Neural cell (in vitro differentiated cells): ENCODE data around the gene TNIP2. TPM values are rescaled to one million over a fixed set of nuclear protein-coding genes. Genes with fewer than 3 reads are reported as not detected.
"Not testable (repeated sequence)": the region's sequence is repeated elsewhere in the genome, so short reads cannot be mapped to it uniquely, and the experiment has no call there.

ENCODE experiments used
- H2AFZ ChIP-seq: fragments of 200-600, 300-800 bp; sonication (generic), shearing (Covaris generic); 2 replicates; pipeline ENCODE4 v1.6.0; 2014; ENCODE audit warnings: low read depth, mild to moderate bottlenecking, antibody characterized with exemption, low read length, moderate library complexity
- H3F3A ChIP-seq: fragments of 200-600 bp; shearing (Covaris generic); 2 replicates; pipeline ENCODE4 v1.6.1; 2016; ENCODE audit warnings: mild to moderate bottlenecking, moderate library complexity, mixed read lengths, antibody characterized with exemption, low read length; ENCODE audit not compliant: insufficient read depth, poor library complexity, severe bottlenecking
- H3K27ac ChIP-seq: fragments of 200-600, 300-800 bp; sonication (generic), shearing (Covaris generic); 2 replicates; pipeline ENCODE4 v1.5.1; 2014; ENCODE audit warnings: mild to moderate bottlenecking, low read length, moderate library complexity
- H3K27me3 ChIP-seq: fragments of 300-800, 200-600 bp; sonication (generic), shearing (Covaris generic); 2 replicates; pipeline ENCODE4 v1.6.0; 2014; ENCODE audit warnings: mild to moderate bottlenecking, low read depth, low read length, moderate library complexity; ENCODE audit not compliant: insufficient read depth
- H3K36me3 ChIP-seq: fragments of 300-800, 200-600 bp; sonication (generic), shearing (Covaris generic); 2 replicates; pipeline ENCODE4 v1.5.1; 2014; ENCODE audit warnings: mild to moderate bottlenecking, antibody characterized with exemption, low read length, moderate library complexity; ENCODE audit not compliant: insufficient read depth
- H3K4me2 ChIP-seq: fragments of 300-800, 200-600 bp; sonication (generic), shearing (Covaris generic); 2 replicates; pipeline ENCODE4 v1.6.0; 2014; ENCODE audit warnings: mild to moderate bottlenecking, low read length
- H3K4me3 ChIP-seq: fragments of 300-800, 200-600 bp; sonication (generic), shearing (Covaris generic); 2 replicates; pipeline ENCODE4 v1.5.1; 2014; ENCODE audit warnings: mild to moderate bottlenecking, low read length, moderate library complexity
- H3K79me2 ChIP-seq: fragments of 200-600 bp; shearing (Covaris generic); replicated peaks from 2 replicates; pipeline ENCODE4 v1.6.0; 2014; ENCODE audit warnings: mild to moderate bottlenecking, low read length, moderate library complexity; ENCODE audit not compliant: insufficient read depth
- H3K9ac ChIP-seq: fragments of 300-800, 200-600 bp; sonication (generic), shearing (Covaris generic); 2 replicates; pipeline ENCODE4 v1.6.1; 2016; ENCODE audit warnings: mild to moderate bottlenecking, low read length, mixed read lengths
- H3K9me2 ChIP-seq: fragments of 200-600 bp; shearing (Covaris generic); 2 replicates; pipeline ENCODE4 v1.6.1; 2016; ENCODE audit warnings: mild to moderate bottlenecking, low read length, mixed read lengths; ENCODE audit not compliant: insufficient read depth
- H3K9me3 ChIP-seq: fragments of 200-600, 300-800 bp; sonication (generic), shearing (Covaris generic); 2 replicates; pipeline ENCODE4 v1.6.1; 2016; ENCODE audit warnings: mild to moderate bottlenecking, mixed run types, low read length, moderate library complexity, mixed read lengths
- H4K20me1 ChIP-seq: fragments of 200-600 bp; shearing (Covaris generic); 2 replicates; pipeline ENCODE4 v1.6.1; 2016; ENCODE audit warnings: mild to moderate bottlenecking, mixed run types; ENCODE audit not compliant: insufficient read depth
- CTCF ChIP-seq: fragments of 450-650 bp; IDR thresholded peaks from 2 replicates; pipeline ENCODE4 v1.5.1; 2014; ENCODE audit warnings: antibody characterized with exemption, mild to moderate bottlenecking, moderate library complexity; ENCODE audit not compliant: poor library complexity, severe bottlenecking
- EP300 ChIP-seq: fragments of 450-650 bp; conservative IDR thresholded peaks from 2 replicates; pipeline ENCODE4 v1.6.1; 2014; ENCODE audit warnings: antibody characterized with exemption, mild to moderate bottlenecking, moderate library complexity; ENCODE audit not compliant: poor library complexity, severe bottlenecking
- EZH2 ChIP-seq: fragments of 200-600, 300-800 bp; shearing (Covaris generic), sonication (generic); IDR thresholded peaks from 2 replicates; pipeline ENCODE4 v1.6.1; 2014; ENCODE audit warnings: antibody characterized with exemption, low read length, borderline replicate concordance, mild to moderate bottlenecking; ENCODE audit not compliant: insufficient read depth, poor library complexity, severe bottlenecking
- MXI1 ChIP-seq: fragments of 450-650 bp; conservative IDR thresholded peaks from 2 replicates; pipeline ENCODE4 v1.6.1; 2014; ENCODE audit warnings: antibody characterized with exemption, mild to moderate bottlenecking; ENCODE audit not compliant: poor library complexity, severe bottlenecking
- POLR2AphosphoS5 ChIP-seq: IDR thresholded peaks from 2 replicates; pipeline ENCODE4 v1.6.1; 2012
- RAD21 ChIP-seq: fragments of 450-650 bp; conservative IDR thresholded peaks from 2 replicates; pipeline ENCODE4 v1.6.1; 2014; ENCODE audit warnings: antibody characterized with exemption, mild to moderate bottlenecking, moderate library complexity
- REST ChIP-seq: IDR thresholded peaks from 2 replicates; pipeline ENCODE4 v1.6.1; 2012; ENCODE audit warnings: borderline replicate concordance
- SMC3 ChIP-seq: fragments of 450-650 bp; conservative IDR thresholded peaks from 2 replicates; pipeline ENCODE4 v1.6.1; 2014; ENCODE audit warnings: antibody characterized with exemption, mild to moderate bottlenecking, moderate library complexity; ENCODE audit not compliant: poor library complexity
- TAF1 ChIP-seq: IDR thresholded peaks from 2 replicates; pipeline ENCODE4 v1.6.1; 2012; ENCODE audit warnings: low read depth
- polyA plus RNA-seq: library from polyadenylated mRNA; depleted of rRNA; stranded (reverse); fragments of >200 nt; gene quantifications from 2 replicates; pipeline ENCODE4 v1.2.3, GENCODE V29; 2014

TNIP2 gene
- polyA plus RNA-seq, 1 donor from 2014 or later, result 13.0 TPM

- TF ChIP-seq MXI1, result no peak
- no peak for TF ChIP-seq CTCF
- TF ChIP-seq REST, result no peak
- no peak for TF ChIP-seq POLR2AphosphoS5
- TF ChIP-seq EZH2, result no peak
- no peak for TF ChIP-seq SMC3
- TF ChIP-seq TAF1, result no peak
- TF ChIP-seq EP300, result no peak
- TF ChIP-seq RAD21, result no peak
- H2AFZ ChIP-seq, result no peak overlapping the region
- H3K9me3 ChIP-seq, result no peaks in the 10 kb centered on the region
- no peak overlapping the region for H3K4me3 ChIP-seq
- no peaks in the 10 kb centered on the region for H3K9me2 ChIP-seq
- H3K9ac ChIP-seq, result no peak overlapping the region
- H3K27me3 ChIP-seq, result no peaks in the 10 kb centered on the region
- H3K36me3 ChIP-seq, result no peaks in the 10 kb centered on the region
- H4K20me1 ChIP-seq, result no peaks in the 10 kb centered on the region
- H3K4me2 ChIP-seq, result no peak overlapping the region
- no peaks in the 10 kb centered on the region for H3F3A ChIP-seq
- no peaks in the 10 kb centered on the region for H3K79me2 ChIP-seq
- no peak overlapping the region for H3K27ac ChIP-seq
Measured at GRCh38 chr4:2783790-2784189, 27.7 kb upstream of the TNIP2 start.

GRCh38 chr4:2781911-2782310 lies 25.8 kb upstream of the TNIP2 start:
- Histone ChIP-seq H3K27ac (no peak overlapping the region), H3K9me2 (no peaks in the 10 kb centered on the region), H3K4me2 (no peak overlapping the region), H3F3A (no peaks in the 10 kb centered on the region), H3K79me2 (no peaks in the 10 kb centered on the region), H3K9me3 (no peaks in the 10 kb centered on the region), H2AFZ (no peak overlapping the region), H3K36me3 (no peaks in the 10 kb centered on the region), H3K9ac (no peak overlapping the region), H3K4me3 (no peak overlapping the region), H3K27me3 (no peaks in the 10 kb centered on the region), H4K20me1 (no peaks in the 10 kb centered on the region)
- no peak for TF ChIP-seq POLR2AphosphoS5
- TF ChIP-seq EP300, result no peak
- TF ChIP-seq CTCF, result no peak
- TF ChIP-seq TAF1, result no peak
- TF ChIP-seq RAD21, result no peak
- no peak for TF ChIP-seq REST
- TF ChIP-seq MXI1, result no peak
- TF ChIP-seq EZH2, result no peak
- TF ChIP-seq SMC3, result no peak

- not testable (repeated sequence) for H3K9me3 ChIP-seq, H3K9me2 ChIP-seq, H4K20me1 ChIP-seq, H3K4me3 ChIP-seq, H3K27ac ChIP-seq, H3F3A ChIP-seq, H2AFZ ChIP-seq, H3K27me3 ChIP-seq, H3K4me2 ChIP-seq, H3K9ac ChIP-seq, H3K36me3 ChIP-seq, H3K79me2 ChIP-seq
Measured at GRCh38 chr4:2780643-2781042, 24.5 kb upstream of the TNIP2 start.
